ENCODE results near the gene YY1.

Gene YY1

GRCh38 chr14:100282766-100283419, 43.9 kb downstream of the YY1 start:
- TF ChIP-seq FOXP2 (optimal IDR thresholded peaks at IDR 0.05; ENCODE audit: borderline replicate concordance, extremely low read depth, extremely low read length, insufficient read depth) (no peak), POLR2AphosphoS5 (IDR thresholded peaks at IDR 0.05; ENCODE audit: low read depth, low read length) (no peak), REST (IDR thresholded peaks at IDR 0.05; ENCODE audit: insufficient read depth in 1 of 2, low read depth in 2 of 2, low read length in 2 of 2) (no peak), SIN3A (IDR thresholded peaks at IDR 0.05; ENCODE audit: borderline replicate concordance, insufficient read depth, low read length) (no peak), TAF1 (IDR thresholded peaks at IDR 0.05; ENCODE audit: borderline replicate concordance, insufficient read depth, low read length) (no peak)

GRCh38 chr14:100283984-100284881, 45.3 kb downstream of the YY1 start:
- TF ChIP-seq POLR2AphosphoS5 (IDR thresholded peaks at IDR 0.05; ENCODE audit: low read depth, low read length) (no peak), REST (IDR thresholded peaks at IDR 0.05; ENCODE audit: insufficient read depth in 1 of 2, low read depth in 2 of 2, low read length in 2 of 2) (no peak), SIN3A (IDR thresholded peaks at IDR 0.05; ENCODE audit: borderline replicate concordance, insufficient read depth, low read length) (no peak), FOXP2 (optimal IDR thresholded peaks at IDR 0.05; ENCODE audit: borderline replicate concordance, extremely low read depth, extremely low read length, insufficient read depth) (no peak), TAF1 (IDR thresholded peaks at IDR 0.05; ENCODE audit: borderline replicate concordance, insufficient read depth, low read length) (no peak)

GRCh38 chr14:100285021-100285912, 46.3 kb downstream of the YY1 start:
- TF ChIP-seq POLR2AphosphoS5 (IDR thresholded peaks at IDR 0.05; ENCODE audit: low read depth, low read length), result peak; percentile 52; the same call in 1 of the 2 replicates
- no peak for TF ChIP-seq REST (IDR thresholded peaks at IDR 0.05; ENCODE audit: insufficient read depth in 1 of 2, low read depth in 2 of 2, low read length in 2 of 2)

GRCh38 chr14:100285913-100286400, 47.0 kb downstream of the YY1 start:
- no peak for TF ChIP-seq FOXP2 (optimal IDR thresholded peaks at IDR 0.05; ENCODE audit: borderline replicate concordance, extremely low read depth, extremely low read length, insufficient read depth)
- no peak for TF ChIP-seq POLR2AphosphoS5 (IDR thresholded peaks at IDR 0.05; ENCODE audit: low read depth, low read length)
- no peak for TF ChIP-seq REST (IDR thresholded peaks at IDR 0.05; ENCODE audit: insufficient read depth in 1 of 2, low read depth in 2 of 2, low read length in 2 of 2)

Measured in PFSK-1 (cell line).